HEK293 (cell line): Measurements from ENCODE around the gene VEGFC.

Experiments
- CTCF ChIA-PET: fragments of 350-600 bp; formaldehyde crosslinking; extraction: SDS; loops from one replicate; lab custom pipeline; 2021; ENCODE audit warnings: antibody characterized with exemption; lab: Yijun Ruan, JAX
- POLR2A ChIA-PET: fragments of 300-600 bp; formaldehyde crosslinking; extraction: SDS; loops from one replicate; lab custom pipeline; 2020; ENCODE audit warnings: antibody characterized with exemption, inconsistent platforms; lab: Yijun Ruan, JAX
- H3K27ac ChIP-seq: fragments of 200-500 bp; sonication (Bioruptor generic); 2 replicates; pipeline ENCODE4 v1.5.1; 2014; ENCODE audit warnings: low read depth, low read length, control low read depth, inconsistent platforms; ENCODE audit errors: extremely low read depth
- H3K36me3 ChIP-seq, 2 experiments: fragments of 200-500 bp in 1 of 2; sonication (Bioruptor generic) in 1 of 2; 1 replicate in 1 of 2; 2 replicates in 1 of 2; pipeline ENCODE4 v1.5.1; 2014 to 2017; ENCODE audit warnings: inconsistent platforms in 2 of 2, low read length in 2 of 2; ENCODE audit not compliant: control insufficient read depth in 2 of 2, insufficient read depth in 1 of 2
- H3K4me1 ChIP-seq: fragments of 200-500 bp; sonication (Bioruptor generic); 2 replicates; pipeline ENCODE4 v1.5.1; 2014; ENCODE audit warnings: mild to moderate bottlenecking, low read length, inconsistent platforms; ENCODE audit not compliant: control insufficient read depth, insufficient read depth
- H3K4me3 ChIP-seq: 2 replicates; pipeline ENCODE4 v1.5.1; 2011; ENCODE audit warnings: low read depth, mild to moderate bottlenecking, control low read depth, low read length, moderate library complexity
- H3K9me3 ChIP-seq: fragments of 200-500 bp; sonication (Bioruptor generic); 2 replicates; pipeline ENCODE4 v1.5.1; 2014; ENCODE audit warnings: low read depth, low read length, inconsistent platforms; ENCODE audit not compliant: control insufficient read depth, insufficient read depth
- GLIS2 ChIP-seq: fragments of 450-650 bp; formaldehyde crosslinking; IDR thresholded peaks from 2 replicates; pipeline ENCODE4 v1.5.1; 2016; ENCODE audit warnings: missing biosample characterization, missing genetic modification characterization
- KLF1 ChIP-seq: fragments of 450-650 bp; formaldehyde crosslinking; IDR thresholded peaks from 2 replicates; pipeline ENCODE4 v1.5.1; 2016; ENCODE audit warnings: missing biosample characterization, missing genetic modification characterization
- SP3 ChIP-seq: fragments of 450-650 bp; formaldehyde crosslinking; IDR thresholded peaks from 2 replicates; pipeline ENCODE4 v1.5.1; 2016; ENCODE audit warnings: missing biosample characterization, missing genetic modification characterization
- ZBTB17 ChIP-seq: fragments of 450-650 bp; formaldehyde crosslinking; IDR thresholded peaks from 2 replicates; pipeline ENCODE4 v1.5.1; 2016; ENCODE audit warnings: missing biosample characterization, missing genetic modification characterization
- ZBTB8A ChIP-seq: fragments of 450-650 bp; formaldehyde crosslinking; IDR thresholded peaks from 2 replicates; pipeline ENCODE4 v1.5.1; 2016; ENCODE audit warnings: missing biosample characterization, missing genetic modification characterization
- ZFP37 ChIP-seq: fragments of 450-650 bp; formaldehyde crosslinking; IDR thresholded peaks from 2 replicates; pipeline ENCODE4 v1.5.1; 2016; ENCODE audit warnings: missing biosample characterization, missing genetic modification characterization
- ZNF140 ChIP-seq: fragments of 450-650 bp; formaldehyde crosslinking; IDR thresholded peaks from 2 replicates; pipeline ENCODE4 v1.5.1; 2016; ENCODE audit warnings: missing biosample characterization, missing genetic modification characterization
- ZNF146 ChIP-seq: fragments of 450-650 bp; formaldehyde crosslinking; IDR thresholded peaks from 2 replicates; pipeline ENCODE4 v1.5.1; 2016; ENCODE audit warnings: missing biosample characterization, missing genetic modification characterization
- ZNF184 ChIP-seq: fragments of 450-650 bp; IDR thresholded peaks from 2 replicates; pipeline ENCODE4 v1.5.1; 2018; ENCODE audit warnings: missing biosample characterization, mild to moderate bottlenecking, missing genetic modification characterization
- ZNF266 ChIP-seq: fragments of 450-650 bp; formaldehyde crosslinking; IDR thresholded peaks from 2 replicates; pipeline ENCODE4 v1.5.1; 2016; ENCODE audit warnings: missing biosample characterization, missing genetic modification characterization, low read depth
- ZNF311 ChIP-seq: fragments of 450-650 bp; formaldehyde crosslinking; IDR thresholded peaks from 2 replicates; pipeline ENCODE4 v1.5.1; 2017; ENCODE audit warnings: missing biosample characterization, missing genetic modification characterization, borderline replicate concordance
- ZNF335 ChIP-seq: fragments of 450-650 bp; formaldehyde crosslinking; conservative IDR thresholded peaks from 2 replicates; pipeline ENCODE4 v1.5.1; 2016; ENCODE audit warnings: missing biosample characterization, missing genetic modification characterization
- ZNF48 ChIP-seq: fragments of 450-650 bp; formaldehyde crosslinking; IDR thresholded peaks from 2 replicates; pipeline ENCODE4 v1.5.1; 2016; ENCODE audit warnings: missing biosample characterization, missing genetic modification characterization
- ZNF624 ChIP-seq: fragments of 450-650 bp; formaldehyde crosslinking; IDR thresholded peaks from 2 replicates; pipeline ENCODE4 v1.5.1; 2017; ENCODE audit warnings: missing biosample characterization, missing genetic modification characterization
- ZNF768 ChIP-seq: fragments of 450-650 bp; formaldehyde crosslinking; IDR thresholded peaks from 2 replicates; pipeline ENCODE4 v1.5.1; 2018; ENCODE audit warnings: missing biosample characterization, mild to moderate bottlenecking, missing genetic modification characterization
- ZNF830 ChIP-seq: fragments of 450-650 bp; IDR thresholded peaks from 2 replicates; pipeline ENCODE4 v1.5.0; 2018; ENCODE audit warnings: missing biosample characterization, missing genetic modification characterization, low read depth, mild to moderate bottlenecking, moderate library complexity
- TF ChIP-seq, protein P1 (sequence below): fragments of 450-650 bp; formaldehyde crosslinking; IDR thresholded peaks from 2 replicates; pipeline ENCODE4 v1.5.1; 2016; ENCODE audit warnings: missing biosample characterization, missing genetic modification characterization
- TF ChIP-seq, protein P2 (sequence below): fragments of 450-650 bp; formaldehyde crosslinking; optimal IDR thresholded peaks from 2 replicates; pipeline ENCODE3; 2016; ENCODE audit warnings: missing biosample characterization, mild to moderate bottlenecking, missing genetic modification characterization
- TF ChIP-seq, protein P3 (sequence below): fragments of 450-650 bp; formaldehyde crosslinking; IDR thresholded peaks from 2 replicates; pipeline ENCODE4 v1.5.1; 2017; ENCODE audit warnings: missing biosample characterization, missing genetic modification characterization

VEGFC gene, protein sequence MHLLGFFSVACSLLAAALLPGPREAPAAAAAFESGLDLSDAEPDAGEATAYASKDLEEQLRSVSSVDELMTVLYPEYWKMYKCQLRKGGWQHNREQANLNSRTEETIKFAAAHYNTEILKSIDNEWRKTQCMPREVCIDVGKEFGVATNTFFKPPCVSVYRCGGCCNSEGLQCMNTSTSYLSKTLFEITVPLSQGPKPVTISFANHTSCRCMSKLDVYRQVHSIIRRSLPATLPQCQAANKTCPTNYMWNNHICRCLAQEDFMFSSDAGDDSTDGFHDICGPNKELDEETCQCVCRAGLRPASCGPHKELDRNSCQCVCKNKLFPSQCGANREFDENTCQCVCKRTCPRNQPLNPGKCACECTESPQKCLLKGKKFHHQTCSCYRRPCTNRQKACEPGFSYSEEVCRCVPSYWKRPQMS

DNA sequence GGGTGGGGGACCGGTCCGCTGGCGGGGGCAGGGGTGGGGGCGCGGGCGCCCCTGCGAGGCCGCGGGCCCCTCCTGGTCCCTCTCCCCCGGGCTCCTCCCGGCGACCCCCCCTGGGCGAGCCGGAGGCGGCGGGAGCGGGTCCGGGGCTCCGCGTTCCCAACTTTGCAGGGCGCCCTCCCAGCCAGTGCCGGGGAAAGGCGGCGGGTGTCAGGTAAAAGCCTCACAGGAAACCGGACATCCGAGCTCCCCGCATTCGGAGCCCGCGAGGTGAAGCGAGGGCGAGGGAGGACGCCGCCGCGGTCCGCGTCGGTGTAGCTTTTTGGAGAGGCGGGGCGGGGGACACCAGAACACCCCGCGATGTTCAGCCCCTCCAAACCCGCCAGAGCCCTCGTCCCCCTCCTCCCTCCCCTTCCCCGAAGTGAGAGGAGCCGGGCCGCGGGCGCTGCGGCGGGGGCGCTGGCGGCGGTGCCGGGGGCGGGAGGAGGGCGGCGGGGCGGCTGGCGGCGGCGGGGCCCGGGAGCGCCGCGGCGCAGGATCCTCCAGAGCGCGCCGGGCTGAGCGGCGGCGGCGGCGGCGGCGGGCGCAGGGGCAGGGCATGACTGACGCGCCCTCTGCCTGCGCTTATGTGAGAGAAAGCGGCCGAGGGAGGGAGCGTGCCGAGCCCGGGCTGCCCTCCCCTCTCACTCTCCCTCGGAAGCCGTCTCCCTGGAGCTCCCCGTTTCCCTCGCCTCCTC, at the start of gene VEGFC:
TSS of gene VEGFC (minus strand) at position 597 of the 734 bp plus-strand sequence. CDS start 611 bp downstream, outside the sequence.
- ChIA-PET POLR2A (interaction anchor here (2.0 kb wide), 1 partner anchor 90 kb away, joined by 10 read pairs; no protein-coding TSS in a partner anchor), CTCF (interaction anchor here (0.7 to 1.7 kb wide), 2 partner anchors 11 to 19 kb away, joined by 3 read pairs; no protein-coding TSS in a partner anchor)
- TF ChIP-seq ZBTB17 (tag by site-specific recombination): no peak
- TF ChIP-seq ZBTB8A: peak; percentile 40; the same call in 1 of the 2 replicates
- no peak for TF ChIP-seq ZFP37 (tag by site-specific recombination)
- TF ChIP-seq, protein P1, sequence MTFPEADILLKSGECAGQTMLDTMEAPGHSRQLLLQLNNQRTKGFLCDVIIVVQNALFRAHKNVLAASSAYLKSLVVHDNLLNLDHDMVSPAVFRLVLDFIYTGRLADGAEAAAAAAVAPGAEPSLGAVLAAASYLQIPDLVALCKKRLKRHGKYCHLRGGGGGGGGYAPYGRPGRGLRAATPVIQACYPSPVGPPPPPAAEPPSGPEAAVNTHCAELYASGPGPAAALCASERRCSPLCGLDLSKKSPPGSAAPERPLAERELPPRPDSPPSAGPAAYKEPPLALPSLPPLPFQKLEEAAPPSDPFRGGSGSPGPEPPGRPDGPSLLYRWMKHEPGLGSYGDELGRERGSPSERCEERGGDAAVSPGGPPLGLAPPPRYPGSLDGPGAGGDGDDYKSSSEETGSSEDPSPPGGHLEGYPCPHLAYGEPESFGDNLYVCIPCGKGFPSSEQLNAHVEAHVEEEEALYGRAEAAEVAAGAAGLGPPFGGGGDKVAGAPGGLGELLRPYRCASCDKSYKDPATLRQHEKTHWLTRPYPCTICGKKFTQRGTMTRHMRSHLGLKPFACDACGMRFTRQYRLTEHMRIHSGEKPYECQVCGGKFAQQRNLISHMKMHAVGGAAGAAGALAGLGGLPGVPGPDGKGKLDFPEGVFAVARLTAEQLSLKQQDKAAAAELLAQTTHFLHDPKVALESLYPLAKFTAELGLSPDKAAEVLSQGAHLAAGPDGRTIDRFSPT (tag by site-specific recombination): no peak
- TF ChIP-seq ZNF768 (tag by site-specific recombination): no peak
- peak; percentile 27; the same call in 1 of the 2 replicates for TF ChIP-seq GLIS2 (tag by site-specific recombination)
- TF ChIP-seq, protein P2, sequence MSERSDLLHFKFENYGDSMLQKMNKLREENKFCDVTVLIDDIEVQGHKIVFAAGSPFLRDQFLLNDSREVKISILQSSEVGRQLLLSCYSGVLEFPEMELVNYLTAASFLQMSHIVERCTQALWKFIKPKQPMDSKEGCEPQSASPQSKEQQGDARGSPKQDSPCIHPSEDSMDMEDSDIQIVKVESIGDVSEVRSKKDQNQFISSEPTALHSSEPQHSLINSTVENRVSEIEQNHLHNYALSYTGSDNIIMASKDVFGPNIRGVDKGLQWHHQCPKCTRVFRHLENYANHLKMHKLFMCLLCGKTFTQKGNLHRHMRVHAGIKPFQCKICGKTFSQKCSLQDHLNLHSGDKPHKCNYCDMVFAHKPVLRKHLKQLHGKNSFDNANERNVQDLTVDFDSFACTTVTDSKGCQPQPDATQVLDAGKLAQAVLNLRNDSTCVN (tag by site-specific recombination): peak; percentile 49
- no peak for TF ChIP-seq KLF1 (tag by site-specific recombination)
- H3K4me3 ChIP-seq: peak within 1 kb of the TSS; percentile 70
- H3K4me1 ChIP-seq: 0 out of 2 replicates have a peak, but pooled peaks cover 3% of the 10 kb centered on the region
- no peaks in the 10 kb centered on the region for H3K9me3 ChIP-seq
- H3K27ac ChIP-seq: peak within 1 kb of the TSS; percentile 73; the same call in 1 of the 2 replicates
- H3K36me3 ChIP-seq: no peaks in the 10 kb centered on the region

DNA sequence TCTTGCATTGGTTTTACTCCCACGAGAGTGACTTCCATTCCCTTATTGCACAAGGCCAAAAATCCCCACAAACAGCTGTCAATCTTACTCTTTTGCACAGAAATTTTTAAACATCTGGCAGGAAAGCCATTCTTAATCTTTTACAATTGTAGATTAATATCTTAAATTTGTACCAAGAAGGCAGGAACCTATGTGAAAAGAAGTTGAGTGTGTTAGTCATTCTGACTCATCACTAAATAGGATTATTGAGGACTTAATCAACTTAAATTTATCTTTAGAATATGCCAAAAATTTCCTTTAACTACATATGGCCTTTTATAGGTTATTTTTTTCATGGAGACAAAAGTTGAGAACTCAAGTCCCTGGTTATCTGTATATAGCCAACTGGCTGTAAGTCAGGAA, 49.0 kb upstream of the VEGFC start:
- H3K4me3 ChIP-seq: no peak overlapping the region
- peaks cover 8% of the 10 kb centered on the region; the same call in 1 of the 2 replicates for H3K4me1 ChIP-seq
- ChIA-PET POLR2A (no interaction called here), CTCF (no interaction called here)
- H3K27ac ChIP-seq: no peak overlapping the region
- no peaks in the 10 kb centered on the region for H3K9me3 ChIP-seq
- no peaks in the 10 kb centered on the region for H3K36me3 ChIP-seq
- TF ChIP-seq ZNF266 (tag by site-specific recombination): no peak
- no peak for TF ChIP-seq ZNF146 (tag by site-specific recombination)
- TF ChIP-seq ZNF184: no peak
- no peak for TF ChIP-seq SP3 (tag by site-specific recombination)
- TF ChIP-seq ZNF335: no peak
- no peak for TF ChIP-seq ZNF140 (tag by site-specific recombination)
- no peak for TF ChIP-seq ZNF311 (tag by site-specific recombination)
- no peak for TF ChIP-seq ZNF48 (tag by site-specific recombination)
- no peak for TF ChIP-seq ZNF830 (tag by site-specific recombination)
- TF ChIP-seq ZNF624 (tag by site-specific recombination): no peak
- TF ChIP-seq, protein P3, sequence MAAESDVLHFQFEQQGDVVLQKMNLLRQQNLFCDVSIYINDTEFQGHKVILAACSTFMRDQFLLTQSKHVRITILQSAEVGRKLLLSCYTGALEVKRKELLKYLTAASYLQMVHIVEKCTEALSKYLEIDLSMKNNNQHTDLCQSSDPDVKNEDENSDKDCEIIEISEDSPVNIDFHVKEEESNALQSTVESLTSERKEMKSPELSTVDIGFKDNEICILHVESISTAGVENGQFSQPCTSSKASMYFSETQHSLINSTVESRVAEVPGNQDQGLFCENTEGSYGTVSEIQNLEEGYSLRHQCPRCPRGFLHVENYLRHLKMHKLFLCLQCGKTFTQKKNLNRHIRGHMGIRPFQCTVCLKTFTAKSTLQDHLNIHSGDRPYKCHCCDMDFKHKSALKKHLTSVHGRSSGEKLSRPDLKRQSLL: no peak
